ENCODE measurements around the gene ADARB2. TPM values are rescaled to one million over a fixed set of nuclear protein-coding genes. Genes with fewer than 3 reads are reported as not detected.
"Not testable (repeated sequence)": the region's sequence is repeated elsewhere in the genome, so short reads cannot be mapped to it uniquely, and the experiment has no call there.

Gene ADARB2
- total RNA-seq, 1 donor from 2014 or later, result 0.08 TPM

GRCh38 chr10:1160561-1161314, 576.6 kb downstream of the ADARB2 start:
- no peak for TF ChIP-seq CTCF (IDR thresholded peaks at IDR 0.05; ENCODE audit: insufficient read depth, low read length, poor library complexity, severe bottlenecking)
- Histone ChIP-seq H3K36me3 (ENCODE audit: control insufficient read depth, insufficient read depth, low read length) (no peaks in the 10 kb centered on the region), H3K4me3 (ENCODE audit: low read depth, low read length) (no peak overlapping the region), H3K27me3 (ENCODE audit: control insufficient read depth, insufficient read depth, low read length) (peaks cover 4% of the 10 kb centered on the region)
- DNase-seq (ENCODE audit: low read depth), result no peak

GRCh38 chr10:1159131-1160061, 577.9 kb downstream of the ADARB2 start:
- Histone ChIP-seq H3K36me3 (ENCODE audit: control insufficient read depth, insufficient read depth, low read length) (no peaks in the 10 kb centered on the region), H3K27me3 (ENCODE audit: control insufficient read depth, insufficient read depth, low read length) (peaks cover 4% of the 10 kb centered on the region), H3K4me3 (ENCODE audit: low read depth, low read length) (no peak overlapping the region)
- no peak for TF ChIP-seq CTCF (IDR thresholded peaks at IDR 0.05; ENCODE audit: insufficient read depth, low read length, poor library complexity, severe bottlenecking)
- DNase-seq (ENCODE audit: low read depth), result no peak

GRCh38 chr10:1158536-1158935, 578.8 kb downstream of the ADARB2 start:
- not testable (repeated sequence) for DNase-seq (ENCODE audit: low read depth)

GRCh38 chr10:1158066-1158465, 579.3 kb downstream of the ADARB2 start:
- DNase-seq (ENCODE audit: low read depth), result no peak
- no peak overlapping the region for H3K4me3 ChIP-seq (ENCODE audit: low read depth, low read length)
- no peak for TF ChIP-seq CTCF (IDR thresholded peaks at IDR 0.05; ENCODE audit: insufficient read depth, low read length, poor library complexity, severe bottlenecking)
- H3K27me3 ChIP-seq (ENCODE audit: control insufficient read depth, insufficient read depth, low read length), result peaks cover 4% of the 10 kb centered on the region
- H3K36me3 ChIP-seq (ENCODE audit: control insufficient read depth, insufficient read depth, low read length), result no peaks in the 10 kb centered on the region

More at GRCh38 chr10:1158536-1158935, 578.8 kb downstream of the ADARB2 start:
- not testable (repeated sequence) for H3K36me3 ChIP-seq (ENCODE audit: control insufficient read depth, insufficient read depth, low read length); H3K4me3 ChIP-seq (ENCODE audit: low read depth, low read length); H3K27me3 ChIP-seq (ENCODE audit: control insufficient read depth, insufficient read depth, low read length)

GRCh38 chr10:1157615-1157933, 579.8 kb downstream of the ADARB2 start:
- H3K4me3 ChIP-seq (ENCODE audit: low read depth, low read length), result no peak overlapping the region
- DNase-seq (ENCODE audit: low read depth), result no peak
- no peaks in the 10 kb centered on the region for H3K36me3 ChIP-seq (ENCODE audit: control insufficient read depth, insufficient read depth, low read length)
- H3K27me3 ChIP-seq (ENCODE audit: control insufficient read depth, insufficient read depth, low read length), result peaks cover 4% of the 10 kb centered on the region
- TF ChIP-seq CTCF (IDR thresholded peaks at IDR 0.05; ENCODE audit: insufficient read depth, low read length, poor library complexity, severe bottlenecking), result no peak

GRCh38 chr10:1156921-1157614, 580.3 kb downstream of the ADARB2 start:
- no peak for TF ChIP-seq CTCF (IDR thresholded peaks at IDR 0.05; ENCODE audit: insufficient read depth, low read length, poor library complexity, severe bottlenecking)
- peaks cover 4% of the 10 kb centered on the region for H3K27me3 ChIP-seq (ENCODE audit: control insufficient read depth, insufficient read depth, low read length)
- H3K4me3 ChIP-seq (ENCODE audit: low read depth, low read length), result no peak overlapping the region
- H3K36me3 ChIP-seq (ENCODE audit: control insufficient read depth, insufficient read depth, low read length), result no peaks in the 10 kb centered on the region
- no peak for DNase-seq (ENCODE audit: low read depth)

Data from kidney epithelial cell (primary cell).